Measurements from ENCODE around the gene ZFY. TPM values are rescaled to one million over a fixed set of nuclear protein-coding genes. Genes with fewer than 3 reads are reported as not detected.
"Not testable (repeated sequence)": the region's sequence is repeated elsewhere in the genome, so short reads cannot be mapped to it uniquely, and the experiment has no call there.

Gene ZFY
- total RNA-seq, 1 donor from 2014 or later = 10.2 TPM

DNA sequence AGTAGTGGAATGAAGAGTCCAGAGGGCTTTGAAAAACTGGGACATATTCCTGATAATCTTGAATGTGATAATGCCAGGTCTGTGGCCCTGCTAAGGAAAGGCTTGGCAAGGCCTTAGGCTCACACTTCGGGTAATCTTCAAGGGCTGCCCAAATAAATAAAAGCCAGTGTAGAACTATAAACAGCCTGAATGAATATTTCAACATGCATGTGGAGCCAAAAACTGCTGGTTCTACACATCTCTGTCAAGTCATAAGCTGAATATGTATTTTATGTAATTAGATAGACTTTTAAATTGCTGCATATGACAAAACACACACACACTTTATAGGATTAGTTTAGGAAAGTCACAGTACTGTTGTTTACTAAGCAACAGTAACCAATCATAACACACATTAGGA is 30.4 kb downstream of the ZFY start:
- intact Hi-C loops (cut with DNase I) = no loop called here
- DNase-seq (no peak), ATAC-seq (ENCODE audit: poor library complexity) (no peak)

DNA sequence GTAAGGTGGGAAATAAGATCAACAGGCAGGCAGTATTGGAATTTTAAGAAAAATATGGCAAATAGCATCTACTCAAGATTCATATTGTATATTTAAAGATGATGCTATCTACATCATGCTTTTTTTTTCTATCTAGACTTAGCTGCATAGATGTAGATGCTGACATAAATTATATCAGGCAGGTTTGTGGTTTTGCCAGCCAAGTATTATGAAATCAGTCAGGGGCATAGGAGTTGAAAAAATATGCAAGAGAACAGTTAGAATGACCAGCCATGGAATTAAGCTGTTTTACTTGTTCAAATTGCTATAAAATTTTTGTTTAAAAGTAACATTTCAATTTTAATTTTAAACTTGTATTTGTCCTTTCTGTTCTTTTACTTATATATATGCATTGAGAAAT is 34.4 kb downstream of the ZFY start:
- intact Hi-C loops (cut with DNase I) = no loop called here
- ATAC-seq (ENCODE audit: poor library complexity) (no peak), DNase-seq (no peak)

DNA sequence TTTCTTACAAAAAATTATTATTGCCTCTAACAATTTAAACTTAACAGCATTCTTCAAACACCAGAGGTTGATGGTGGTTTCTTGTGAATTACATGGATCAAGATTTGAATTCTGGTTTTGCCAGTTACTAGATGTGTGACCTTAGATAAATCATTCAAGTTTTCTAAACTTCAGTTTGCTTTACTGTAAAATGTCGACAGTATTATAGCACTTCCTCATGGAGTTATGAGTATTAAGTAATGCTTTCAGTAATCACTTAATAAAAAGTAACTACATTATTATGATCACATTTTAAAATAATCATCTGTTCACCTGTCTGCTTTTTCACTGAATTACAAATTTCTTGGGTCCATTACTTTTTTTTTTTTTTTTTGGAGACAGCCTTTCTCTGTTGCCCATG is 37.5 kb downstream of the ZFY start:
- no peak for ATAC-seq (ENCODE audit: poor library complexity)
- intact Hi-C loops (cut with DNase I) = no loop called here

DNA sequence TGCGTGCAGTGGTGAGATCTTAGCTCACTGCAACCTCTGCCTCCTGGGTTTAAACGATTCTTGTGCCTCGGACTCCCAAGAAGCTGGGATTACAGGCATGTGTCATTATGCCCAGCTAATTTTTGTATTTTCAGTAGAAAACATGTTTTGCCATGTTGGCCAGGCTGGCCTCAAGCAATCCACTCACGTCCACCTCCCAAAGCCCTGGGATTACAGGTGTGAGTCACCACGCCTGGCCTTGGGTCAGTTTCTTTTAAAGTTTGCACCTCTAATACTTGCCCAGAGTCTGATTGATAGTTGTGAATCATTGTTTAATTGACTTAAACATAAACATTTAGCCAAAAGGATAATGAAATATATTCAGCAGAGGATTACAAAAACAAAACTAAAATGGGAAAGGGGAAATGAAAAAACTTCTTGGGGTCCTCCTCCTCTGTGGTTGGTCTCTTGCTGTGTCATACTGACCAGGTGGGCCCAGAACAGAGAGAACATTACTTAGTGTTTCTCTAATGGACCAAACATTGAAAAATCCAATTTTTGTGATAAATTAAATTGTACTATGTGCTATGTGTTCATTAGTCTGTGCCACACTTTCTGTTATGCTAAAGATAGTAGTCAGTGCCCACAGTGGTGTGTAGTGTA is 38.0 kb downstream of the ZFY start:
- ATAC-seq (ENCODE audit: poor library complexity) (no peak), DNase-seq (no peak)
- intact Hi-C loops (cut with DNase I) = no loop called here

More for the DNA sequence above, 37.5 kb downstream of the ZFY start:
- DNase-seq = no peak

- no peak for ATAC-seq (ENCODE audit: poor library complexity)
- intact Hi-C loops (cut with DNase I) = no loop called here
These were observed 44.1 kb downstream of the ZFY start for GRCh38 chrY:2979283-2979682.

GRCh38 chrY:2984491-2984890 is 49.3 kb downstream of the ZFY start:
- intact Hi-C loops (cut with DNase I) = no loop called here
- DNase-seq (no peak), ATAC-seq (ENCODE audit: poor library complexity) (no peak)

More at GRCh38 chrY:2979283-2979682, 44.1 kb downstream of the ZFY start:
- no peak for DNase-seq

DNA sequence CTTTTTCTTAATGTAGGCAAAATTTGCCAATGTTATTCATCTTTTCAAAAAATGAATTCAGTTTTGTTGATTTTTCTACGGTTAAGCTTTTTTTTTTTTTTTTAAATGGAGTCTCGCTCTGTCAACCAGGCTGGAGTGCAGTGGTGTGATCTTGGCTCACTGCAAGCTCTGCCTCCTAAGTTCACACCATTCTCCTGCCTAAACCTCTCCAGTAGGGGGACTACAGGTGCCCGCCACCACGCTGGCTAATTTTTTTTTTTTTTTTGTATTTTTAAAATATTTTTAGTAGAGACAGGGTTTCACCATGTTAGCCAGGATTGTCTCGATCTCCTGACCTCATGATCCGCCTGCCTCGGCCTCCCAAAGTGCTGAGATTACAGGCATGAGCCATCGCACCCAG is 52.0 kb downstream of the ZFY start:
- ATAC-seq (ENCODE audit: poor library complexity); intact Hi-C loops (cut with DNase I); DNase-seq: not testable (repeated sequence)

DNA sequence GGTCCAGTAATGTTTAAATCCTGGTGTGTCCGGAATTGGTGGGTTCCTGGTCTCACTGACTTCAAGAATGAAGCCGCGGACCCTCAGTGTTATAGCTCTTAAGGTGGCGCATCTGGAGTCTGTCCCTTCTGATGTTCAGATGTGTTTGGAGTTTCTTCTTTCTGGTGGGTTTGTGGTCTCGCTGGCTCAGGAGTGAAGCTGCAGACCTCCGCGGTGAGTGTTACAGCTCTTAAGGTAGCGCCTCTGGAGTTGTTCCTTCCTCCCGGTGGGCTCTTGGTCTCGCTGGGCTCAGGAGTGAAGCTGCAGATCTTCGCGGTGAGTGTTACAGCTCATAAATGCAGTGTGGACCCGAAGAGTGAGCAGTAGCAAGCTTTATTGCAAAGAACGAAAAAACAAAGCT is 62.2 kb downstream of the ZFY start:
- intact Hi-C loops (cut with DNase I); DNase-seq; ATAC-seq (ENCODE audit: poor library complexity): not testable (repeated sequence)

DNA sequence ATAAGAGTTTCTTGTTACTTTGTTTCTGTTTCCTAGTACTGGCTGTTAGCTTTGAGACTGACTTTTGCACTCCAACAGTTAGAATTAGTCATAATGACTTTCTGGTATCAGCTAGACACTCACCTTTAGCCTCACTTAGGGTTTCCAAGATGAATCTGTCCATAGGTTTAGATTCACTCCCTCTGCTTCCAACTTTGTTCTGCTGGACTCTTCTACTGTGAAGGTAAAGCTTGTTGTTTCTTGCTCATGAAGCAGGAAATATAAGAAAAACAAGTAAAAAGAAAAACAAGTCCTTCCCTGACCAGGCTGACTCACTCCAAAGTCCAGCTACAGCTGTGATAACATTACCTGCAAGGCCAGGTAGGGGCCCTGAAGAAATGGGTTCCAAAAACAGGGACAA is 67.0 kb downstream of the ZFY start:
- DNase-seq = no peak
- ATAC-seq (ENCODE audit: poor library complexity) = no peak
- intact Hi-C loops (cut with DNase I) = no loop called here

- ATAC-seq (ENCODE audit: poor library complexity) (peak; percentile 83), DNase-seq (no peak)
- intact Hi-C loops (cut with DNase I) = no loop called here
These were observed 67.7 kb downstream of the ZFY start for GRCh38 chrY:3002680-3003515.

DNA sequence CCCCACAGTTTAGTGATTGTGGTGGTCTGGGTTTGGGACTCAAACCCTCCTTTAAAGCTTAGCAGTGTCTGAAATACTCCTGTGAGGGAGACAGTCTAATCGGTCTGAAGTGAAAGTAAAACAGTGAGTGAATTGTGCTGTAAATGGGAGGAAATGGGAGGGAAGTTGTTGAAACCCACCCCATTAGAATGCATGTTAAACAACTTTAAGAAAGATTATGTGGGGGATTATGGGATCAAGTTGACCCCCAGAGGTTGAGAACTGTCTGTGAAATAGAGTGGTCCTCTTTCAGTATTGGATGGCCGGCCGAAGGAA is 68.3 kb downstream of the ZFY start:
- intact Hi-C loops (cut with DNase I) = no loop called here
- ATAC-seq (ENCODE audit: poor library complexity) = peak; percentile 44
- DNase-seq = no peak

DNA sequence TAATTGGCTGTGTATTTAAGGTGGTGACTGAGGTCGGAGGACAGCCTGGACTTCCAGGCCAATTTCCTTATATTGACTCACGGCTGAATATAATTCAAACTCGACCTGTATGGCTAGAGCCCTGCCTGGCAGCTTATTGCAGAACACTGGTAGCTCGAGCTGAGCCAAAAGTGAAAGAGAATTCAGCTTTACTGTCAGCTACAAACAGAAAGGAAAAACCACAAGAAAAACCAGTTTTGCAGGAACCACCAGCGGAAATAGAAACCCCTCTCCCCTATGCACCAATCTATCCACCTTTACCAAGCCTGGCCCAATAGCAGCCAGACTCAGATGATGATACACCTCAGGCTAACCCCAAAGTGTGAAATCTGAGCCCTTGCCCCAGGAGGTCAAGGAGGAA is 68.7 kb downstream of the ZFY start:
- DNase-seq (no peak), ATAC-seq (ENCODE audit: poor library complexity) (peak; percentile 44)
- intact Hi-C loops (cut with DNase I) = no loop called here

GRCh38 chrY:3006031-3006430 is 70.8 kb downstream of the ZFY start:
- intact Hi-C loops (cut with DNase I); ATAC-seq (ENCODE audit: poor library complexity); DNase-seq: not testable (repeated sequence)

DNA sequence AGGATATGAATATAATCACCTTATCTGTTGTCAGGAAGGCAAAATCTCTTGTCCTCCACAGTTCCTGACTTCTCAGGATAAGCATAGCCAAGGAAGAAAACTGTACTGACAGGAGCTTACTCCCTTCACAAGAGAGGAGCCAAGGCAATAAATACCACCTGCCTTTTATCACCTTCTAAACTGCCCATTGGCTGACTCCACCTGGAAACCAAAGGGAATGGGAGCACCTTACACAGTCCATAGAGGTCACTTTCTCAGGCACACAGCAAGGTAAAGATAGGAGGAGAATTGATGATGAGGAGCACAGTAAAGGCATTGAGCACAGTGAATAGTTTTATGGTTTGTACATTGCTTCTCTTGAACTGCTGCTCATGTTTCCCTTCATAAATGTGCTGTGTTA is 72.8 kb downstream of the ZFY start:
- no peak for ATAC-seq (ENCODE audit: poor library complexity)
- intact Hi-C loops (cut with DNase I) = no loop called here
- no peak for DNase-seq

DNA sequence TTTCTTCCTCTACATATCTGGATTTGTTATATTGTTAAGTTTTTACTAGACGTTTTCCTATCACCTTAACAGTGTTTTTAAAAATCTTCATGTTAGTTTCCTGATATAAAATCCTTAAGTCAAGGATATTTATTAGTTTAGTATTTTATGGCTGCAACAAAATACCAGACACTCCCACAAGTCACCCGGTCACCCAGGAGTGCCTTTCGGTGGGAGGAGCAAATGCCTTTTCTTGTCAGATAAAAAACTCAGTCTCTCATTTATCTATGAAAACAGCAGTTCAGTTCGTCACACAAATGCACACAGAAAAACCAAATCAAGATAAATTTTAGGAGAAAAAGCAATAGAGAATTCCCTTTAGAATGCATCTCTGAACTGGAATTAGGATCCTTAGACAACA is 77.0 kb downstream of the ZFY start:
- intact Hi-C loops (cut with DNase I) = no loop called here
- ATAC-seq (ENCODE audit: poor library complexity) (no peak), DNase-seq (no peak)

- intact Hi-C loops (cut with DNase I) = no loop called here
- DNase-seq (no peak), ATAC-seq (ENCODE audit: poor library complexity) (no peak)
These were observed 81.4 kb downstream of the ZFY start for GRCh38 chrY:3016594-3016993.

DNA sequence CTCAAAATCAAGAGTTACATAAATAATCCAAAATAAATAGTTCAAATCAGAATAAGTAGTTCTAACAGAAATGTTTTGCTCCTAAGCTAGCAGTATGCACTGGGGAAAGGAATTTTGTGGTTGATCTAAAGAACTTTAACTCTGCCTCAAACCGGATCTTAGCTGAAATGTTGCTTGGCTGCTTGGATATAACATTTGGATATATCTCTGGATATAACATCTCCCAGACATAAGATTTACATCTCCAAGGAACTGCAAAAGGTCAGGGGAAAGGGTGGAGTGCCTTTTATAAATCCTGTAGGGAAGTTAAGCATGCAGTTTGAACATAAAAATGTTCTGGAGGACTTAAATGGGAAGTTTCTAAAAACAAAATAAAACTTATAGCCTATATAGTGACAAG is 83.4 kb downstream of the ZFY start:
- intact Hi-C loops (cut with DNase I) = no loop called here
- ATAC-seq (ENCODE audit: poor library complexity) (no peak), DNase-seq (no peak)

- intact Hi-C loops (cut with DNase I) = no loop called here
- DNase-seq (no peak), ATAC-seq (ENCODE audit: poor library complexity) (no peak)
These were observed 84.4 kb downstream of the ZFY start for GRCh38 chrY:3019584-3019983.

GRCh38 chrY:3021176-3021575 is 86.0 kb downstream of the ZFY start:
- ATAC-seq (ENCODE audit: poor library complexity) = no peak
- intact Hi-C loops (cut with DNase I) = no loop called here
- no peak for DNase-seq

DNA sequence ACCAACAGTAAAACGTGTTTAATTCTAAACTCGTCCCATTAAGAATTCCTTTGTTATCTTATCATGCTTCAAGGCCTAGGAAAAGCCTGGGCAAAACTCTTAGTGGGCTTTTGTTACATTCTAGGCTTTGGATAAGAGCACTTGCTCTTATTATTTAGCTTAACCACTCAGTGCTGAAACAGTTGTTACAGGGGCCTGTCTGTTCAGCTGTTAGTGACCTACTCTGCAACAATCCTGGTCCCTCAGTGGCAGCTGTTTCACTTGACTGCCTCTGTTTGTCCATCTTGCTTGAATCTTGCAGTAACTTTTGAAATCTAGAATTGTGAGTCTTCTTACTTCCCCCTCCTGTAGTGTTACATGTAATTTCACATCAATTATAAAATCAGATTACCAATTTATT is 88.4 kb downstream of the ZFY start:
- ATAC-seq (ENCODE audit: poor library complexity) = no peak
- intact Hi-C loops (cut with DNase I) = no loop called here

GRCh38 chrY:3025357-3025756 is 90.2 kb downstream of the ZFY start:
- ATAC-seq (ENCODE audit: poor library complexity) = no peak
- no peak for DNase-seq
- intact Hi-C loops (cut with DNase I) = no loop called here

More for the DNA sequence above, 88.4 kb downstream of the ZFY start:
- DNase-seq = no peak

All from Right ventricle myocardium superior (tissue), 1 donor.